GM19463 (cell line): ENCODE measurements around the gene ARNT2.

Experiments used
- ATAC-seq: cut with Tn5 transposase; IDR thresholded peaks from one replicate; pipeline ENCODE4 v1.9.1; 2021; ENCODE audit warnings: mild to moderate bottlenecking, moderate library complexity; ENCODE audit not compliant: unreplicated experiment

ARNT2 gene

GRCh38 chr15:80588801-80589200 is 184.6 kb downstream of the ARNT2 start:
- no peak for ATAC-seq

- ATAC-seq = no peak
Measured at GRCh38 chr15:80590761-80591355, 186.7 kb downstream of the ARNT2 start.

- no peak for ATAC-seq
Measured at GRCh38 chr15:80591471-80591870, 187.3 kb downstream of the ARNT2 start.

GRCh38 chr15:80591938-80592825 is 188.0 kb downstream of the ARNT2 start:
- no peak for ATAC-seq

- ATAC-seq = no peak
Measured at GRCh38 chr15:80593486-80594030, 189.4 kb downstream of the ARNT2 start.

GRCh38 chr15:80594091-80594889 is 190.1 kb downstream of the ARNT2 start:
- ATAC-seq = no peak

- no peak for ATAC-seq
Measured at GRCh38 chr15:80595396-80595795, 191.2 kb downstream of the ARNT2 start.

GRCh38 chr15:80596521-80596976 is 192.4 kb downstream of the ARNT2 start:
- ATAC-seq = no peak

- ATAC-seq = no peak
Measured at GRCh38 chr15:80597076-80597475, 192.9 kb downstream of the ARNT2 start.

- no peak for ATAC-seq
Measured at GRCh38 chr15:80599359-80599758, 195.2 kb downstream of the ARNT2 start.

- no peak for ATAC-seq
Measured at GRCh38 chr15:80600626-80601025, 196.4 kb downstream of the ARNT2 start.

GRCh38 chr15:80601256-80601655 is 197.1 kb downstream of the ARNT2 start:
- ATAC-seq = no peak

GRCh38 chr15:80604583-80605575 is 200.7 kb downstream of the ARNT2 start:
- ATAC-seq = no peak

GRCh38 chr15:80605591-80606150 is 201.5 kb downstream of the ARNT2 start:
- no peak for ATAC-seq

- ATAC-seq = no peak
Measured at GRCh38 chr15:80606511-80607071, 202.4 kb downstream of the ARNT2 start.

- ATAC-seq = no peak
Measured at GRCh38 chr15:80607287-80607980, 203.3 kb downstream of the ARNT2 start.

- no peak for ATAC-seq
Measured at GRCh38 chr15:80608688-80609087, 204.5 kb downstream of the ARNT2 start.

- no peak for ATAC-seq
Measured at GRCh38 chr15:80609091-80609490, 204.9 kb downstream of the ARNT2 start.

GRCh38 chr15:80609512-80609946 is 205.3 kb downstream of the ARNT2 start:
- ATAC-seq = no peak
